HG03565 (cell line): Measurements from ENCODE around the gene PLTP.
A peak's percentile ranks its signal among the peaks of the same experiment; 100 is the strongest.
"Not testable (repeated sequence)": the region's sequence is repeated elsewhere in the genome, so short reads cannot be mapped to it uniquely, and the experiment has no call there.

Source experiments
- ATAC-seq: cut with Tn5 transposase; IDR thresholded peaks from one replicate; pipeline ENCODE4 v1.9.1; 2021; ENCODE audit warnings: mild to moderate bottlenecking, moderate library complexity; ENCODE audit not compliant: unreplicated experiment

Gene PLTP

GRCh38 chr20:45880988-45881788 is 30.8 kb downstream of the PLTP start, which contains the start of gene ZSWIM1:
Gene ZSWIM1 (plus strand): TSS chr20:45881227. CDS start chr20:45882593, 1,366 bp downstream.
- peak; percentile 96 for ATAC-seq

- ATAC-seq, result no peak
Measured at GRCh38 chr20:45878076-45878761, 33.7 kb downstream of the PLTP start.

GRCh38 chr20:45874576-45874975 is 37.4 kb downstream of the PLTP start:
- ATAC-seq, result no peak

GRCh38 chr20:45874104-45874481 is 37.9 kb downstream of the PLTP start:
- ATAC-seq, result not testable (repeated sequence)

GRCh38 chr20:45873409-45874103 is 38.4 kb downstream of the PLTP start:
- ATAC-seq, result no peak

- no peak for ATAC-seq
Measured at GRCh38 chr20:45872626-45873025, 39.3 kb downstream of the PLTP start.

GRCh38 chr20:45867819-45868176 is 44.2 kb downstream of the PLTP start:
- no peak for ATAC-seq

- ATAC-seq, result no peak
Measured at GRCh38 chr20:45867136-45867818, 44.7 kb downstream of the PLTP start.

GRCh38 chr20:45866454-45866853 is 45.5 kb downstream of the PLTP start:
- ATAC-seq, result no peak

GRCh38 chr20:45863543-45864470 is 48.1 kb downstream of the PLTP start:
- no peak for ATAC-seq

GRCh38 chr20:45861221-45862075 is 50.5 kb downstream of the PLTP start:
- ATAC-seq, result no peak

- no peak for ATAC-seq
Measured at GRCh38 chr20:45860560-45861220, 51.3 kb downstream of the PLTP start.

- no peak for ATAC-seq
Measured at GRCh38 chr20:45859916-45860315, 52.0 kb downstream of the PLTP start.

GRCh38 chr20:45857882-45858216 is 54.1 kb downstream of the PLTP start:
- peak; percentile 17 for ATAC-seq

- ATAC-seq, result peak; percentile 94
Measured at GRCh38 chr20:45857114-45857881, 54.7 kb downstream of the PLTP start, which contains the start of the genes ACOT8 and ZSWIM3. Gene ACOT8 (minus strand): TSS chr20:45857392. CDS start chr20:45857315, 77 bp downstream. Gene ZSWIM3 (plus strand): TSS chr20:45857614. CDS start chr20:45857826, 212 bp downstream.

GRCh38 chr20:45853484-45853883 is 58.5 kb downstream of the PLTP start:
- ATAC-seq, result no peak

- ATAC-seq, result no peak
Measured at GRCh38 chr20:45852326-45852725, 59.6 kb downstream of the PLTP start.

- ATAC-seq, result no peak
Measured at GRCh38 chr20:45851501-45851900, 60.5 kb downstream of the PLTP start.
